ENCODE measurements around the gene SLC22A23. TPM values are rescaled to one million over a fixed set of nuclear protein-coding genes. Genes with fewer than 3 reads are reported as not detected.

The SLC22A23 gene
- total RNA-seq, 2 experiments from 2014 or later = 13.4 to 13.6 TPM

GRCh38 chr6:3428247-3428646 lies 28.6 kb downstream of the SLC22A23 start:
- CTCF ChIA-PET = no interaction called here
- no peak overlapping the region for H3K27ac Mint-ChIP-seq

DNA sequence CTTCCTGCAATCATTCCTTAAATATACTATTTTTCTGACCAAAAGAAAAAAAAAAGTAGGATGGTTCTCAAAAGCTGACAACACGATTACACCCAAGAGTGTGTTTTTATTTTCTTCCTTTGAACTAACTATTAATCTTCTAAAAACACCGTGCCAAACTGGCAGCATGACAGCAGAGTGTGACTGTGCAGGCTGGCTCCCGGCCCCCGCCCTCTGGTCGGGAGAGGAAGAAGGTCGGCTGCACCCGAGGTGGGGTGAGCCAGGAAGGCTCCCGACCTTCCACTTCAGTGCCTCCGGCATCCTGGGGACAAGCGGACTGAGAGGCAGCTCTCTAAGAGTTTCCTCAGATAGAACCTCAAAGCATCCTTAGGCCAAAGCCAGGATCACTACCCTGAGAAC lies 29.2 kb downstream of the SLC22A23 start:
- no peak overlapping the region for H3K27ac ChIP-seq (ENCODE audit: low read depth in 1 of 2, low read length in 2 of 2)
- no peaks in the 10 kb centered on the region for H3K4me1 ChIP-seq (ENCODE audit: insufficient read depth, low read length)
- no peaks in the 10 kb centered on the region for H3K4me1 Mint-ChIP-seq (ENCODE audit: low read depth)
- H3K4me3 Mint-ChIP-seq = no peak overlapping the region
- no peaks in the 10 kb centered on the region for H3K36me3 Mint-ChIP-seq (ENCODE audit: low read depth)
- no peaks in the 10 kb centered on the region for H3K9me3 ChIP-seq (ENCODE audit: control insufficient read depth in 1 of 2, insufficient read depth in 1 of 2, low read length in 2 of 2)
- H3K27me3 ChIP-seq (ENCODE audit: control insufficient read depth in 1 of 2, insufficient read depth in 2 of 2, low read length in 2 of 2) = no peaks in the 10 kb centered on the region
- no peak for ATAC-seq (ENCODE audit: poor library complexity)
- no peak for DNase-seq
- TF ChIP-seq CTCF (IDR thresholded peaks at IDR 0.05) = no peak
- H3K27ac Mint-ChIP-seq = no peak overlapping the region
- H3K36me3 ChIP-seq (ENCODE audit: insufficient read depth, low read length) = no peaks in the 10 kb centered on the region
- CTCF ChIA-PET = no interaction called here
- H3K9me3 Mint-ChIP-seq = no peaks in the 10 kb centered on the region
- intact Hi-C loops (cut with DNase I, micrococcal nuclease) = no loop called here
- POLR2A ChIA-PET = no interaction called here
- H3K27me3 Mint-ChIP-seq = no peaks in the 10 kb centered on the region
- no peak overlapping the region for H3K4me3 ChIP-seq (ENCODE audit: low read length)

More at GRCh38 chr6:3428247-3428646, 28.6 kb downstream of the SLC22A23 start:
- Mint-ChIP-seq H3K27me3 (no peaks in the 10 kb centered on the region), H3K36me3 (ENCODE audit: low read depth) (no peaks in the 10 kb centered on the region), H3K4me1 (ENCODE audit: low read depth) (no peaks in the 10 kb centered on the region), H3K9me3 (no peaks in the 10 kb centered on the region), H3K4me3 (no peak overlapping the region)
- ATAC-seq (ENCODE audit: poor library complexity) = no peak
- intact Hi-C loops (cut with DNase I, micrococcal nuclease) = no loop called here
- no peak for DNase-seq
- Histone ChIP-seq H3K4me1 (ENCODE audit: insufficient read depth, low read length) (no peaks in the 10 kb centered on the region), H3K4me3 (ENCODE audit: low read length) (no peak overlapping the region), H3K27ac (ENCODE audit: low read depth in 1 of 2, low read length in 2 of 2) (no peak overlapping the region), H3K9me3 (ENCODE audit: control insufficient read depth in 1 of 2, insufficient read depth in 1 of 2, low read length in 2 of 2) (no peaks in the 10 kb centered on the region), H3K36me3 (ENCODE audit: insufficient read depth, low read length) (no peaks in the 10 kb centered on the region), H3K27me3 (ENCODE audit: control insufficient read depth in 1 of 2, insufficient read depth in 2 of 2, low read length in 2 of 2) (no peaks in the 10 kb centered on the region)
- POLR2A ChIA-PET = no interaction called here
- no peak for TF ChIP-seq CTCF (IDR thresholded peaks at IDR 0.05)

GRCh38 chr6:3426927-3427686 lies 29.7 kb downstream of the SLC22A23 start:
- Histone ChIP-seq H3K36me3 (ENCODE audit: insufficient read depth, low read length) (no peaks in the 10 kb centered on the region), H3K27ac (ENCODE audit: low read depth in 1 of 2, low read length in 2 of 2) (no peak overlapping the region), H3K9me3 (ENCODE audit: control insufficient read depth in 1 of 2, insufficient read depth in 1 of 2, low read length in 2 of 2) (no peaks in the 10 kb centered on the region), H3K27me3 (ENCODE audit: control insufficient read depth in 1 of 2, insufficient read depth in 2 of 2, low read length in 2 of 2) (no peaks in the 10 kb centered on the region), H3K4me3 (ENCODE audit: low read length) (no peak overlapping the region), H3K4me1 (ENCODE audit: insufficient read depth, low read length) (no peaks in the 10 kb centered on the region)
- Mint-ChIP-seq H3K27me3 (no peaks in the 10 kb centered on the region), H3K4me1 (ENCODE audit: low read depth) (peaks cover 1% of the 10 kb centered on the region), H3K27ac (no peak overlapping the region), H3K36me3 (ENCODE audit: low read depth) (no peaks in the 10 kb centered on the region), H3K9me3 (no peaks in the 10 kb centered on the region), H3K4me3 (no peak overlapping the region)
- DNase-seq (no peak), ATAC-seq (ENCODE audit: poor library complexity) (no peak)
- POLR2A ChIA-PET = no interaction called here
- CTCF ChIA-PET = no interaction called here
- TF ChIP-seq CTCF (IDR thresholded peaks at IDR 0.05) = no peak
- intact Hi-C loops (cut with DNase I, micrococcal nuclease) = no loop called here
